ENCODE results near the gene COG4.

GRCh38 chr16:70465999-70466804, 57.2 kb downstream of the COG4 start:
- TF ChIP-seq POLR2AphosphoS5 (IDR thresholded peaks at IDR 0.05; ENCODE audit: low read depth, low read length) (no peak), POLR2A (IDR thresholded peaks at IDR 0.05; ENCODE audit: low read depth, low read length) (no peak)
